ENCODE results near the gene ACKR2. TPM values are rescaled to one million over a fixed set of nuclear protein-coding genes. Genes with fewer than 3 reads are reported as not detected.

ACKR2 gene
- total and polyA plus RNA-seq, 2 of the 13 experiments (the other 11 are each of a cell fraction or from before 2014, with no cell fraction given): 1.1 to 1.9 TPM

- TF ChIP-seq, protein P1, sequence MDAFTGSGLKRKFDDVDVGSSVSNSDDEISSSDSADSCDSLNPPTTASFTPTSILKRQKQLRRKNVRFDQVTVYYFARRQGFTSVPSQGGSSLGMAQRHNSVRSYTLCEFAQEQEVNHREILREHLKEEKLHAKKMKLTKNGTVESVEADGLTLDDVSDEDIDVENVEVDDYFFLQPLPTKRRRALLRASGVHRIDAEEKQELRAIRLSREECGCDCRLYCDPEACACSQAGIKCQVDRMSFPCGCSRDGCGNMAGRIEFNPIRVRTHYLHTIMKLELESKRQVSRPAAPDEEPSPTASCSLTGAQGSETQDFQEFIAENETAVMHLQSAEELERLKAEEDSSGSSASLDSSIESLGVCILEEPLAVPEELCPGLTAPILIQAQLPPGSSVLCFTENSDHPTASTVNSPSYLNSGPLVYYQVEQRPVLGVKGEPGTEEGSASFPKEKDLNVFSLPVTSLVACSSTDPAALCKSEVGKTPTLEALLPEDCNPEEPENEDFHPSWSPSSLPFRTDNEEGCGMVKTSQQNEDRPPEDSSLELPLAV (CRISPR knock-in tag; conservative IDR thresholded peaks at IDR 0.05; ENCODE audit: low read depth): no peak
- no peak for TF ChIP-seq DMAP1 (CRISPR knock-in tag; IDR thresholded peaks at IDR 0.05)
- no peak for TF ChIP-seq MTF1 (CRISPR knock-in tag; IDR thresholded peaks at IDR 0.05)
- no peak for TF ChIP-seq ZNF773 (CRISPR knock-in tag; IDR thresholded peaks at IDR 0.05; ENCODE audit: borderline replicate concordance)
- no peak for TF ChIP-seq ZNF101 (CRISPR knock-in tag; IDR thresholded peaks at IDR 0.05; ENCODE audit: borderline replicate concordance, low read depth)
- TF ChIP-seq ZNF136 (CRISPR knock-in tag; IDR thresholded peaks at IDR 0.05; ENCODE audit: low read depth): no peak
- TF ChIP-seq SIN3A (IDR thresholded peaks at IDR 0.05; ENCODE audit: borderline replicate concordance, low read depth, low read length): 0 out of 2 replicates have a peak, but pooled peaks have one; percentile 31
- no peak for TF ChIP-seq ZSCAN22 (CRISPR knock-in tag; IDR thresholded peaks at IDR 0.05)
- no peak for TF ChIP-seq ZNF260 (CRISPR knock-in tag; IDR thresholded peaks at IDR 0.05; ENCODE audit: borderline replicate concordance, low read depth)
- no peak for TF ChIP-seq ARID2 (CRISPR knock-in tag; IDR thresholded peaks at IDR 0.05; ENCODE audit: borderline replicate concordance)
- TF ChIP-seq ZNF367 (CRISPR knock-in tag; IDR thresholded peaks at IDR 0.05; ENCODE audit: borderline replicate concordance): no peak
- no peak for TF ChIP-seq ASH2L (IDR thresholded peaks at IDR 0.05; ENCODE audit: insufficient read length, low read depth, low read length)
- TF ChIP-seq CREB1 (IDR thresholded peaks at IDR 0.05): peak; percentile 37; the same call in 1 of the 2 replicates
- TF ChIP-seq CREB1 (CRISPR knock-in tag; IDR thresholded peaks at IDR 0.05): peak; percentile 73
- TF ChIP-seq ZNF256 (CRISPR knock-in tag; conservative IDR thresholded peaks at IDR 0.05): no peak
- TF ChIP-seq RFX1 (IDR thresholded peaks at IDR 0.05): peak; percentile 70
- no peak for TF ChIP-seq ZNF430 (CRISPR knock-in tag; IDR thresholded peaks at IDR 0.05)
- no peak for TF ChIP-seq RAD51 (IDR thresholded peaks at IDR 0.05; ENCODE audit: borderline replicate concordance)
- TF ChIP-seq MLXIP (CRISPR knock-in tag; IDR thresholded peaks at IDR 0.05; ENCODE audit: borderline replicate concordance): no peak
- TF ChIP-seq FLYWCH1 (CRISPR knock-in tag; IDR thresholded peaks at IDR 0.05): no peak
- TF ChIP-seq, protein P2, sequence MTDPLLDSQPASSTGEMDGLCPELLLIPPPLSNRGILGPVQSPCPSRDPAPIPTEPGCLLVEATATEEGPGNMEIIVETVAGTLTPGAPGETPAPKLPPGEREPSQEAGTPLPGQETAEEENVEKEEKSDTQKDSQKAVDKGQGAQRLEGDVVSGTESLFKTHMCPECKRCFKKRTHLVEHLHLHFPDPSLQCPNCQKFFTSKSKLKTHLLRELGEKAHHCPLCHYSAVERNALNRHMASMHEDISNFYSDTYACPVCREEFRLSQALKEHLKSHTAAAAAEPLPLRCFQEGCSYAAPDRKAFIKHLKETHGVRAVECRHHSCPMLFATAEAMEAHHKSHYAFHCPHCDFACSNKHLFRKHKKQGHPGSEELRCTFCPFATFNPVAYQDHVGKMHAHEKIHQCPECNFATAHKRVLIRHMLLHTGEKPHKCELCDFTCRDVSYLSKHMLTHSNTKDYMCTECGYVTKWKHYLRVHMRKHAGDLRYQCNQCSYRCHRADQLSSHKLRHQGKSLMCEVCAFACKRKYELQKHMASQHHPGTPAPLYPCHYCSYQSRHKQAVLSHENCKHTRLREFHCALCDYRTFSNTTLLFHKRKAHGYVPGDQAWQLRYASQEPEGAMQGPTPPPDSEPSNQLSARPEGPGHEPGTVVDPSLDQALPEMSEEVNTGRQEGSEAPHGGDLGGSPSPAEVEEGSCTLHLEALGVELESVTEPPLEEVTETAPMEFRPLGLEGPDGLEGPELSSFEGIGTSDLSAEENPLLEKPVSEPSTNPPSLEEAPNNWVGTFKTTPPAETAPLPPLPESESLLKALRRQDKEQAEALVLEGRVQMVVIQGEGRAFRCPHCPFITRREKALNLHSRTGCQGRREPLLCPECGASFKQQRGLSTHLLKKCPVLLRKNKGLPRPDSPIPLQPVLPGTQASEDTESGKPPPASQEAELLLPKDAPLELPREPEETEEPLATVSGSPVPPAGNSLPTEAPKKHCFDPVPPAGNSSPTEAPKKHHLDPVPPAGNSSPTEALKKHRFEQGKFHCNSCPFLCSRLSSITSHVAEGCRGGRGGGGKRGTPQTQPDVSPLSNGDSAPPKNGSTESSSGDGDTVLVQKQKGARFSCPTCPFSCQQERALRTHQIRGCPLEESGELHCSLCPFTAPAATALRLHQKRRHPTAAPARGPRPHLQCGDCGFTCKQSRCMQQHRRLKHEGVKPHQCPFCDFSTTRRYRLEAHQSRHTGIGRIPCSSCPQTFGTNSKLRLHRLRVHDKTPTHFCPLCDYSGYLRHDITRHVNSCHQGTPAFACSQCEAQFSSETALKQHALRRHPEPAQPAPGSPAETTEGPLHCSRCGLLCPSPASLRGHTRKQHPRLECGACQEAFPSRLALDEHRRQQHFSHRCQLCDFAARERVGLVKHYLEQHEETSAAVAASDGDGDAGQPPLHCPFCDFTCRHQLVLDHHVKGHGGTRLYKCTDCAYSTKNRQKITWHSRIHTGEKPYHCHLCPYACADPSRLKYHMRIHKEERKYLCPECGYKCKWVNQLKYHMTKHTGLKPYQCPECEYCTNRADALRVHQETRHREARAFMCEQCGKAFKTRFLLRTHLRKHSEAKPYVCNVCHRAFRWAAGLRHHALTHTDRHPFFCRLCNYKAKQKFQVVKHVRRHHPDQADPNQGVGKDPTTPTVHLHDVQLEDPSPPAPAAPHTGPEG (CRISPR knock-in tag; IDR thresholded peaks at IDR 0.05): no peak
These were observed 36.4 kb upstream of the ACKR2 start, which contains the start of gene CCDC13 (continued) for GRCh38 chr3:42772670-42773408.
